GM21447 (cell line): ENCODE measurements around the gene RAB34.

Source experiments
- ATAC-seq: cut with Tn5 transposase; IDR thresholded peaks from one replicate; pipeline ENCODE4 v1.9.1; 2021; ENCODE audit not compliant: unreplicated experiment

RAB34 gene

GRCh38 chr17:28712705-28713415 is 4.8 kb downstream of the RAB34 start:
- ATAC-seq = no peak

DNA sequence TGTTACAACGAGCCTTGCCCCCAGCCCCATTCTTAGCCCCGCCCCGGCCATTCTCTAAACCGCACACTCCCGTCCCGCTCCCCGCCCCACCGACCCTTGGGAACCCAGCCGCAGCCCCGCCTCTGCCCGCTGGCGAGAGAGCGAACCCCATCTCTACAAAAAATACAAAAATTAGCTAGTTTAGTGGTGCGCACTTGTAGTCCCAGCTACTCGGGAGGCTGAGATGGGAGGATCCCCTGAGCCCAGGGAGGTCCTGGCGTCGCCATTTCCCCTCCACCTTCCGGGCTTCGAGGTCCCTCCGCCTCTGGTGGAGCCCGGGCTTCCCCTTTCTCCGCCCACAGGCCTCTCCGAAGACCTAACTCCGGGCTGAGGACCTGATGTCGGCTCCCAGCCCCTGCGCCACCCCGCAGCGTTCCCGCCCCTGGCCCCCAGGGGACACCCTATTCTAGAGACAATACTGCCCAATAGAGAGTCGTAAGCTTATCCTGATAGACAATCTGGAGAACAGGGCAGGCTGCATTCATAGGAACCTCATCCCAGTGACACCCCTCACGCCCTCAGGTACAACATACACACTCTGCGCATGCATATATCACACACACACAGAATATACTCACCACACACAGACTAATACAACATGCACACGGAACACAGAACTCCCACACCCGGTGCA is 5.5 kb downstream of the RAB34 start:
- peak; percentile 29 for ATAC-seq

- no peak for ATAC-seq
Observed at GRCh38 chr17:28711723-28712031, 6.0 kb downstream of the RAB34 start, which contains the start of gene PROCA1. Gene PROCA1, minus strand, starts transcription at chr17:28711888. Its CDS starts 228 bp downstream, at chr17:28711660.

DNA sequence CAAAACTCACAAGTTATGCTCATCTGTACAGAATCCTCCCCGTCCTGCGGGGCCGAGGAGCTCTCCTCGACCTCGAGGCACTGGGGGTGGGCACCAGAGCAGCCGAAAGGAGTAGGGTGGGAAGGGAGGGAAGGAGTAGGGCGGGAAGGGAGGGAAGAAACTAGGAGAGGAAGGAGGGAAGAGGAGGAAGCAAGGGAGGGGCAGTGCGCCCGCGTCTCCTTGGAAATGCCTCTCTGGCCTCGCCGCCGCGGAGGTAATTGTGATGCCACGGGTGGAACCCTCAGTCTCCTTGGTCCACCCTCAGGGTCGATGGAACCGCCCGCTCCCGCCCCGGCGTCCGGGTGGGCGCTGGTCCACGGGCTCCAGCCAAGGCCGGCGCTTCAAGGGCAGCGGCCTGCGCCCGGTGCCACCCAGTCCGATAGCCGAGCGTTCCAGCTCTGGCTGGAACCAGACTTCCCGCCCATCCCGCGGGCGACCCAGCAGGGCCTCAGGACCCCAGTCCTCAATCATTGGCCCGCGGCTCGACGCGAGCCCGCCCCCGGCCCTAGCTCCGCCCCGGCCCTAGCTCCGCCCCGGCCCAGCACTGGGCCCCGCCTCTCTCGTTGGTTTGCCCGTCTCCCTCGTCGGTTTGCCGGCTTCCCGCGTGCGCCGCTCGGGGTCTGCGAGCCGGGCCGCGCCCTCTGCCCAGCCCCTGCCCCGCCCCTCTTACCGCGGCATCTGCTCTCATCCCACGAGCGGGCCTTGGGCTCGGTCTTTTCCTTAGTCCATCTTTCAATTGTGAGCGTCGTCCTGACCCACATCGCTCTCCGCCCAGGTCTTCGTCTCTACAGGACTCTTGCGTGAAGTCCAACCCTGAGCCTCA is 6.6 kb downstream of the RAB34 start:
- ATAC-seq = peak; percentile 68

- no peak for ATAC-seq
Observed at GRCh38 chr17:28707339-28707720, 10.3 kb downstream of the RAB34 start.

DNA sequence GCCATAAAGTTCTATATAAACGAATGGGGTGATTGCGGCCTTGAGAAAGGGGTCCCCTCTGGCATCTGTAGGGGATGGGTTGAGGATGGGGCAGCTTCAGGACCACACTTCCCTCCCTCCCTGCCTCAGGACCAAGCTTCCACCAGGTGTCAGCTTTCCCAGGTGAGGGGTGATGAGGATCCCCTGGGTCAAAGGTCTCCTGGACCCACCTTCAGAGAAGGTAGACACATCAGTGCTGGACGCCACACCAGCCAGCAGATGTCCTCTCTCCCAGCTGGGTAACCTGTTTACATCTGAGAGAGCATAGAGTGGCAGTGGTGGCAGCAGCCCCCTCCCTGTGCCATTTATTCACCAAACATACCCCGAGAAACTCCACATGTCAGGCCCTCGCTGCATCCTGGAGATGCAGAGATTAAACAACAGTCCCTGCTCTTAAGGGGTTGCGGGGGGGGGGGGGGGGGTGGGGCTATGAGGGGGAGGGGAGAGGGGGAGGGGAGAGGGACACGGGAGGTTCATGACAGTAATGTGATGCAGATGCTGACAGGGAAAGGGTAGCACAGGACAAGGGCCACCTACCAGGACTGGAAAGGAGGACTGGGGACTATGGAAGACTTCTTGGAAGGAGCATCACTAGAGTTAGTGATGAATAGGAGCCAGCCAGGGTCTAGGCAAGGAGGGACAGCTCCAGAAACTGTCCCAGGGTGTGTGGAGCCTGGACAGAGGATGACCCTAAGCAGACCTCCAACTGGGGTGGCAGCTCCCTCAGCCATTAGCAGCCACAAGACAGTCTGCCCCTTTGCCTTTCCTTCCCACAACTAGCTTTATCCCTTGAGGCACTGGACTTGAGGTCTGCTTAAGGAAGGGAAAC is 11.0 kb downstream of the RAB34 start:
- ATAC-seq = no peak

GRCh38 chr17:28705728-28706334 is 11.8 kb downstream of the RAB34 start:
- no peak for ATAC-seq

DNA sequence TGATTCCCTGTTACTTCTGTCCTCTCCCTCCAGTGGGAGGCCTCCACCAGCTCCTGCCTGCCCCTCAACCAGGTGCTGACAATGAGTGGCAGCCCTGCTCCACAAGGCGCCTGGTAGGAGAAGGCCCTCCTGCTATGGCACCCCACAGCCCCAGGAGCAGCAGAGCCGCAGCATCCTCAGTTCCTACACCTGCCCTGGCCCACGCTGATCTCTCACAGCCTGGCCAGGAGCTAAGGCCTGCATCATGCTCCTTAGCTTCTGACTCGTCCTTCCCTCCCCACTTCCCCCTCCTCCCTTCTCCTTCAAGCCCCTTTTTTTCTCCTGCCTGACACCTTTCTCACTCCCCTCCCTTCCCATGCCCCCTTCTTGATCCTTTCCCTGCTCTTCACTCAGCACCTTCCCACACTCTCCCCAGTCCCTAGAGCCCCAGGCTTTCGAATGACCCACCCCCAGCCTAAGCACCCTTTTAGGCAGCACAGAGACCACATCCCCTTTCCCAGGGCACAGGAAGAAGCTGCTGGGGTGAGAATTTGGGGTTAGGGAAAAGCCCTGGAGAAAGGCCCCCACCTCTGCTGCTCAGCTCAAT is 12.5 kb downstream of the RAB34 start:
- no peak for ATAC-seq

- ATAC-seq = no peak
Observed at GRCh38 chr17:28704219-28704858, 13.3 kb downstream of the RAB34 start.

- ATAC-seq = no peak
Observed at GRCh38 chr17:28703552-28704218, 14.0 kb downstream of the RAB34 start.

DNA sequence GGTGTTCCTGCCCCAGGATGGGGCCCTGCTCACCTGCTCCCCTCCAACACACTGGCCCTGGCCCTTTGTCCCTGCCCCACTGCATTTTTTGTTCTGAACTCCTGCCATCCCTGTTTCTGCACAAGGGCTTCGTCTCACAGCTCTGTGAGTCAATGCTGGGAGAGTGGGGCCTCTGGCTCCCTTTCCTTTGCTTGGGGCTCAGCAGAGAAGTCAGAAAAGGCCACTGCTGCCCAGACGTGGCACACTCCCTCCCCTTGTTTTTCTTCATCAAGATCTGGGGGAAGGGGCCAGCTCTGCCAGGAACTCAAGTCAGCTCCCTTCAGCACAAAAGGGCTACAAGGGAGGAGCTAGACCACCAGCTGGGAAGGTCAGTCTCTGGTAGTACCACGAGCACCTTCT is 14.9 kb downstream of the RAB34 start:
- no peak for ATAC-seq

GRCh38 chr17:28702026-28702751 is 15.5 kb downstream of the RAB34 start:
- ATAC-seq = no peak

DNA sequence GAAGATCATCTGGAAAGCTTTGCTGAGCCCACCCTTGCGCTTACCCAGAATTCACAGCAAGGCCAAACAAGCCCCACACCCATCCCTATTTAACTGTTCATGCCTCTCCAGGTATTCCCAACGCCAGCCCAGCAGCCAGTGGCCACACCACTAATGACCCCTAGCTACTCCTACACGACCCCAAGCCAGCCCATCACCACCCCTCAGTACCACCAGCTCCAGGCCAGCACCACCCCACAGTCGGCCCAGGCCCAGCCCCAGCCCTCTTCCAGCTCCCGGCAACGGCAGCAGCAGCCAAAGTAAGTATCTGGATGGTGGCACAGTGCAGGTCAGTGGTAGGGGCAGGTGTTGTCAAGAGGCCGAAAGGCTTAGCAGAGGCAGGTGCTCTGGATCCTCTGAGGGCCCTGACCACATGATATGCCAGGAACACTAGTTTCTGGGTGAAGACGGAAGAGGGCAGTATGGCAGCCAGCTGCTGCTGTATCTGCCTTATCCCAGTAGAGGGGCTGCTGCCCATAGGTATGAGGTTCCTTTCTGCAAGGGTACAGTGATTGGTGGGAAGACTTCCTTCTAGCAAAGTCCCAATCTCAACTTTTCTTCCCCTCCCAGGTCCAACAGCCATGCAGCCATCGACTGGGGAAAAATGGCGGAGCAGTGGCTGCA is 16.7 kb downstream of the RAB34 start:
- ATAC-seq = no peak

- ATAC-seq = no peak
Observed at GRCh38 chr17:28700278-28700677, 17.4 kb downstream of the RAB34 start.

DNA sequence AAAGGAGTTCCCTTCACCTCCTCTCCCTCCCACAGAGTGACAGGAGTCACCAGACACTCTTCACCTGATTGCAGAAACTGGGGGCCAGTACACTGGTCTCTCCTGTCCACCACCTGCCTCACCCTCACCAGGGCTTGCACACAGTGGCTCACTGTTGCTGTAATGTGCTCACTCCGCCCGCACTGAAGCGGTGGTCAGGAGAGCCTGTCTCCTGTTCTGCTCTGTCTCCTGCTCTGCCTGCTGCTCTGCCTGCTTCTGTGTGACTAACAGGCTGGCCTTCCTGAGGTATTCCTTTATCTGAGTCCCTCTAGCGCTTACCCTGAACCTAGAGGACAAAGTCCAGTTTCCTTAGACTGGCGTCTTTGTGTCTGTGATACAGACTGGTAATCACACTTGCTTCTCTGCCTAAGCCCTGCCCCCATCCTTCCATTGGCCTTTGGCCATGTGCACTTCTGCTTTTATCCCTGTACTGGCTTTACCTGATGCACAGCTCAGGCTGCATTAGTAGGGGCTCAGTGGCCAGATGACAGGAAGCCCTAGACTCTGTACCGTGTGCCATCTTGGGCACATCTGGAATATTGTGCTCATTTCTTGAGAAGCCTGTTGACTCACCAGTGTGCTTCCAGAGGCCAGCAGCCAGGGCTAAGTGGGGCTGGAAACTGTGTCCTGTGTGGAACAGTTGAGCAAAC is 19.3 kb downstream of the RAB34 start:
- ATAC-seq = no peak

DNA sequence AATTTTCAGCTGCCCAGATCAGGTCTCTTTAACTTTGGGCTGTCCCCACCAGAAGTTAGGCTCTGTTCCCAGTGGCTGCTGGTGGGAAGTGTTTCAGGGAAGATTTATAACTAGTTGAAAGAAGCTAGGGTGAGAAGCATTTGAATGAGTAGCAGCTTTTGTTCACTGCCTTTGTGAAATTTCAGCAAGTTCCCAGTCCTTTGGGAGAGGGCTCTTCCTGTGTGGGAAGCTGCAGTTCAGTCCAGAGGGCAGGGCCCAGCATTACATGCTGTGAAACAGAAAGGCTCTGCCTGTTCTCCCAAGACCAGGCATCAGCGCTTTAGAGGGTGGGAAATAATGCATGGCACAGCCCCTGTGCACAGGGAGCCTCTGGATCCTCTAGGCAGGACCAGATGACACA is 23.8 kb downstream of the RAB34 start:
- no peak for ATAC-seq

GRCh38 chr17:28689011-28689410 is 28.7 kb downstream of the RAB34 start:
- ATAC-seq = no peak
